Measurements from ENCODE around the gene LYAR. TPM values are rescaled to one million over a fixed set of nuclear protein-coding genes. Genes with fewer than 3 reads are reported as not detected.

Gene LYAR
- total and polyA plus RNA-seq, 7 donors = 12.8 to 60.8 (median 17.7) TPM

- DNase-seq = no peak
- WGBS, 3 donors = 87 to 94% (median 89%) methylated on average over 10 of the region's 10 CpGs
Measured at GRCh38 chr4:4329496-4329895, 39.5 kb upstream of the LYAR start.

DNA sequence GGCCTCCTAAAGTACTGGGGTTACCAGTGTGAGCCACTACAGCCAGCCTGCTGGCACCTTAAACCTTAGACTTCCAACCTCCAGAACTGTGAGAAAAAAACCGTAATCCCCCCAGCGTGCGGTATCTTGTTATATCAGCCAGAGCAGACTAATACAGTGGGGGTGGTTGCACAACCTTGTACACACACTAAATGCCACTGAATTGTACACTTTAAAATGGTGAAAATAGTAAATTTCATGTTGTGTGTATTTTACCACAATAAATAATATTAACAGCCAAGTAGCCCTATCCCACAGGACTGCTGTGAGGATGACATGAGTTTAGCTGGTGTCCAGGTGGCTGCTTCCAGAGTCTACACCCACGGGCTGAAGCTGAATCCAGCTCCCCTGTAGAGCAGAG is 38.9 kb upstream of the LYAR start:
- WGBS, 3 donors = 78 to 89% (median 86%) methylated on average over 4 of the region's 4 CpGs
- no peaks in the 10 kb centered on the region for H3K9me3 ChIP-seq
- H3K27ac ChIP-seq = no peak overlapping the region
- TF ChIP-seq, protein P1, sequence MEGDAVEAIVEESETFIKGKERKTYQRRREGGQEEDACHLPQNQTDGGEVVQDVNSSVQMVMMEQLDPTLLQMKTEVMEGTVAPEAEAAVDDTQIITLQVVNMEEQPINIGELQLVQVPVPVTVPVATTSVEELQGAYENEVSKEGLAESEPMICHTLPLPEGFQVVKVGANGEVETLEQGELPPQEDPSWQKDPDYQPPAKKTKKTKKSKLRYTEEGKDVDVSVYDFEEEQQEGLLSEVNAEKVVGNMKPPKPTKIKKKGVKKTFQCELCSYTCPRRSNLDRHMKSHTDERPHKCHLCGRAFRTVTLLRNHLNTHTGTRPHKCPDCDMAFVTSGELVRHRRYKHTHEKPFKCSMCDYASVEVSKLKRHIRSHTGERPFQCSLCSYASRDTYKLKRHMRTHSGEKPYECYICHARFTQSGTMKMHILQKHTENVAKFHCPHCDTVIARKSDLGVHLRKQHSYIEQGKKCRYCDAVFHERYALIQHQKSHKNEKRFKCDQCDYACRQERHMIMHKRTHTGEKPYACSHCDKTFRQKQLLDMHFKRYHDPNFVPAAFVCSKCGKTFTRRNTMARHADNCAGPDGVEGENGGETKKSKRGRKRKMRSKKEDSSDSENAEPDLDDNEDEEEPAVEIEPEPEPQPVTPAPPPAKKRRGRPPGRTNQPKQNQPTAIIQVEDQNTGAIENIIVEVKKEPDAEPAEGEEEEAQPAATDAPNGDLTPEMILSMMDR (IDR thresholded peaks at IDR 0.05) = no peak
- no peaks in the 10 kb centered on the region for H3K4me1 ChIP-seq
- DNase-seq (no peak), ATAC-seq (no peak)
- no peaks in the 10 kb centered on the region for H3K36me3 ChIP-seq (ENCODE audit: insufficient read depth in 1 of 2, low read depth in 1 of 2)
- no peaks in the 10 kb centered on the region for H3K27me3 ChIP-seq (ENCODE audit: insufficient read depth in 3 of 3, low read length in 2 of 3)
- H3K4me3 ChIP-seq = no peak overlapping the region
- intact Hi-C loops (cut with DNase I) = no loop called here

More at GRCh38 chr4:4329496-4329895, 39.5 kb upstream of the LYAR start:
- no peak overlapping the region for H3K4me3 ChIP-seq
- no peaks in the 10 kb centered on the region for H3K9me3 ChIP-seq
- TF ChIP-seq, protein P1 (IDR thresholded peaks at IDR 0.05) = no peak
- H3K4me1 ChIP-seq = no peaks in the 10 kb centered on the region
- no peaks in the 10 kb centered on the region for H3K36me3 ChIP-seq (ENCODE audit: insufficient read depth in 1 of 2, low read depth in 1 of 2)
- no peaks in the 10 kb centered on the region for H3K27me3 ChIP-seq (ENCODE audit: insufficient read depth in 3 of 3, low read length in 2 of 3)
- intact Hi-C loops (cut with DNase I) = no loop called here
- no peak for ATAC-seq
- H3K27ac ChIP-seq = no peak overlapping the region

DNA sequence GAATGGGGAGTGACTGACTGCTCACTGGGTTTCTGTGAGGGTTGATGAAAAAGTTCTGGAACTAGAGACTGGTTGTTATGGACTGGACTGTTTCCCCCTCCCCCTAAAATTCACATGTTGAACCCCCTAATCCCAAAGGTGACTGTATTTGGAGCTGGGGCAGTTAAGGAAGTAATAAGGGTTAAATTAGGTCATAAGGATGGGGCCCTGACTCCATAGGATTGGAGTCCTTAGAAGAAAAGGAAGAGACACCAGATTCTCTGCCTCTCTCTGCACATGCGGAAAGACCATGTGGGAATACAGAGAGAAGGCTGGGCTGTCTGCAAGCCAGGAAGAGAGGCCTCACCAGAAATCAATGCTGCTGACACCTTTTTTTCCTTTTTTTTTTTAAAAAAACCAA is 38.3 kb upstream of the LYAR start:
- no peaks in the 10 kb centered on the region for H3K9me3 ChIP-seq
- no peaks in the 10 kb centered on the region for H3K4me1 ChIP-seq
- DNase-seq (no peak), ATAC-seq (no peak)
- H3K27ac ChIP-seq = no peak overlapping the region
- no peaks in the 10 kb centered on the region for H3K27me3 ChIP-seq (ENCODE audit: insufficient read depth in 3 of 3, low read length in 2 of 3)
- H3K4me3 ChIP-seq = no peak overlapping the region
- TF ChIP-seq, protein P1 (IDR thresholded peaks at IDR 0.05) = no peak
- intact Hi-C loops (cut with DNase I) = no loop called here
- H3K36me3 ChIP-seq (ENCODE audit: insufficient read depth in 1 of 2, low read depth in 1 of 2) = no peaks in the 10 kb centered on the region
- 94 to 100% (median 98%) methylated on average over 1 of the region's 1 CpG for WGBS, 3 donors

- TF ChIP-seq, protein P1 (IDR thresholded peaks at IDR 0.05) = no peak
- H3K4me3 ChIP-seq = no peak overlapping the region
- no peaks in the 10 kb centered on the region for H3K4me1 ChIP-seq
- no peaks in the 10 kb centered on the region for H3K27me3 ChIP-seq (ENCODE audit: insufficient read depth in 3 of 3, low read length in 2 of 3)
- peaks cover 0 to 1% of the 10 kb centered on the region in 2 donors for H3K36me3 ChIP-seq (ENCODE audit: insufficient read depth in 1 of 2, low read depth in 1 of 2)
- no peaks in the 10 kb centered on the region for H3K9me3 ChIP-seq
- intact Hi-C loops (cut with DNase I) = no loop called here
- H3K27ac ChIP-seq = no peak overlapping the region
- 30 to 33% (median 30%) methylated on average over 22 of the region's 22 CpGs for WGBS, 3 donors
- DNase-seq = no peak
- ATAC-seq = no peak
Measured at GRCh38 chr4:4327652-4328121, 37.7 kb upstream of the LYAR start.

GRCh38 chr4:4326166-4326565 is 36.2 kb upstream of the LYAR start:
- no peak for ATAC-seq
- no peak for DNase-seq

More at GRCh38 chr4:4326166-4326565, 36.2 kb upstream of the LYAR start:
- H3K27ac ChIP-seq = no peak overlapping the region
- H3K4me1 ChIP-seq = no peaks in the 10 kb centered on the region
- no peaks in the 10 kb centered on the region for H3K9me3 ChIP-seq
- peaks cover under 1 to 17% of the 10 kb centered on the region in 2 donors for H3K36me3 ChIP-seq (ENCODE audit: insufficient read depth in 1 of 2, low read depth in 1 of 2)
- 89 to 93% (median 90%) methylated on average over 4 of the region's 4 CpGs for WGBS, 3 donors
- intact Hi-C loops (cut with DNase I) = no loop called here
- H3K4me3 ChIP-seq = no peak overlapping the region
- TF ChIP-seq, protein P1 (IDR thresholded peaks at IDR 0.05) = no peak
- no peaks in the 10 kb centered on the region for H3K27me3 ChIP-seq (ENCODE audit: insufficient read depth in 3 of 3, low read length in 2 of 3)

All from psoas muscle (tissue), 8 donors.